Left ventricle myocardium inferior (tissue), 1 donor: ENCODE measurements around the gene SPHKAP. TPM values are rescaled to one million over a fixed set of nuclear protein-coding genes. Genes with fewer than 3 reads are reported as not detected.

Source experiments
- DNase-seq: peaks from one replicate; pipeline ENCODE4 v3.0.0-alpha.2; 2020
- H3K27ac ChIP-seq: fragments of 200-600 bp; replicated peaks from 2 replicates; pipeline ENCODE4 v1.8.0; 2021
- H3K27me3 ChIP-seq: fragments of 200-600 bp; 2 replicates; pipeline ENCODE4 v1.8.0; 2021; ENCODE audit warnings: low read depth
- H3K36me3 ChIP-seq: fragments of 200-600 bp; 2 replicates; pipeline ENCODE4 v1.8.0; 2021
- H3K4me1 ChIP-seq: fragments of 200-600 bp; 2 replicates; pipeline ENCODE4 v1.8.0; 2021
- H3K4me3 ChIP-seq: fragments of 200-600 bp; 2 replicates; pipeline ENCODE4 v1.8.0; 2021; ENCODE audit warnings: mild to moderate bottlenecking, moderate library complexity
- H3K9me3 ChIP-seq: fragments of 200-600 bp; replicated peaks from 2 replicates; pipeline ENCODE4 v1.8.0; 2021
- CTCF ChIP-seq: fragments of 200-600 bp; IDR thresholded peaks from 2 replicates; pipeline ENCODE4 v1.8.0; 2021; ENCODE audit warnings: antibody characterized with exemption, mild to moderate bottlenecking, borderline replicate concordance
- intact Hi-C: fragments of 100-400 bp; cut with micrococcal nuclease; formaldehyde crosslinking; loops from one replicate; pipeline ENCODE4 v1.11.0; 2022
- total RNA-seq: library from RNA; stranded (reverse); fragmentation: NEBNext Ultra II Directional; extraction: Animal tissue kit (Norgen Biotek cat#: 25700); gene quantifications from one replicate; pipeline ENCODE4 v1.2.1, GENCODE V29; 2021
- donor health status: DM: no; HTN: yes; CAD: no; lungs with severe emphysema.

Gene SPHKAP
- total RNA-seq, 1 donor from 2014 or later: 100 TPM

DNA sequence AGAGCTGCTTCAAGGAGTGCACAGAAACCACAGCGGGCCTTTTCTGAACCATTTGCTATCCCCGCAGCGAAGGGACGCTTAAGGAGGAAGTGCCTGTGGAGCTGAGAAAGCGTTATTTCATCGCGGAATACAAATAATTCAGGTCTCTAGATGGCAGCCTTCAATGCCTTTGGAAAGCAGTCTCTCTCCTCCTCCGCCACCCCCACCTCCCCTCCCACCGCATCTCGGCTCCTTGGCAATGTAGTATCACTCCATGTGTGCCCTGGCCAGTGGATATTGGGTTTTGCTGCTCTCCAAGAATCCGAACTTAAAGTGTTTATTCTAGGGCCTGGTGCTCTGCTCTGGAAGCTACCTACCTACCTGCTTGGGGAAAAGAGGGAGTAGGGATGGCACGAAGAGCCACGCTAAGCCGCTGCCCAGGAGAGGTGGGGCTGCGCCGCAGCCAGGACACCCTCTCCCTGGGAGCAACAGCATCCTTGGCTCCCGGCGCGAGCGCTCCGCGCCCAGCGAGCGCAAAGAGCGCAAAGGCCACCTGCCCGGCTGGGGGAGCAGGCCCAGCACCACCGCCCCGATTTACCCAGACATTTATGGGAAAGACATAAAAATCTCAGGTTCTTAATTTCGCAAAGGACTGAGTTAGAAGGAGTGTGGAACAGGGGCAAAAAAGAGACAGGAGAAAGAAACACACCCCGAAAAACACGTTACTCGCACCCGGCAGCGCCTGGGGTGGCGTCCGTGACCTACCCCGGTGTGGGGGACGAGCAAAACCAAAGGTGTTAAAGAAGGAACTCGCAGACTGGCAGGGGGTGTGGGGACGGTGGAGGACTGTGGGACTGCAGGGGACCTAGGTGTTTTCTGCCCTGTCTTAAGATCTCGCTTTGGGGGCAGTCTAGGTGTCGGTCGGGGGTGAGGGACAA, 1.0 kb downstream of the SPHKAP start:
- no peaks in the 10 kb centered on the region for H3K36me3 ChIP-seq
- peak overlapping the region; percentile 83 for H3K27ac ChIP-seq
- peak; percentile 47 for DNase-seq
- peaks cover 13% of the 10 kb centered on the region for H3K9me3 ChIP-seq
- TF ChIP-seq CTCF: no peak
- H3K4me1 ChIP-seq: peaks cover 5% of the 10 kb centered on the region
- H3K4me3 ChIP-seq: peak overlapping the region; percentile 71
- intact Hi-C loops: no loop called here
- peaks cover 24% of the 10 kb centered on the region for H3K27me3 ChIP-seq

GRCh38 chr2:228167290-228167689, 14.2 kb downstream of the SPHKAP start:
- H3K9me3 ChIP-seq: peaks cover 6% of the 10 kb centered on the region
- H3K4me3 ChIP-seq: no peak overlapping the region
- no peak for DNase-seq
- peaks cover 14% of the 10 kb centered on the region for H3K4me1 ChIP-seq
- no peak for TF ChIP-seq CTCF
- intact Hi-C loops: no loop called here
- no peaks in the 10 kb centered on the region for H3K27me3 ChIP-seq
- no peaks in the 10 kb centered on the region for H3K36me3 ChIP-seq
- H3K27ac ChIP-seq: no peak overlapping the region

- H3K27me3 ChIP-seq: no peaks in the 10 kb centered on the region
- intact Hi-C loops: no loop called here
- no peak for TF ChIP-seq CTCF
- no peaks in the 10 kb centered on the region for H3K36me3 ChIP-seq
- no peak for DNase-seq
- H3K9me3 ChIP-seq: peaks cover 6% of the 10 kb centered on the region
- H3K27ac ChIP-seq: no peak overlapping the region
- H3K4me3 ChIP-seq: no peak overlapping the region
- peaks cover 9% of the 10 kb centered on the region for H3K4me1 ChIP-seq
These were observed 16.8 kb downstream of the SPHKAP start for GRCh38 chr2:228164718-228165117.

DNA sequence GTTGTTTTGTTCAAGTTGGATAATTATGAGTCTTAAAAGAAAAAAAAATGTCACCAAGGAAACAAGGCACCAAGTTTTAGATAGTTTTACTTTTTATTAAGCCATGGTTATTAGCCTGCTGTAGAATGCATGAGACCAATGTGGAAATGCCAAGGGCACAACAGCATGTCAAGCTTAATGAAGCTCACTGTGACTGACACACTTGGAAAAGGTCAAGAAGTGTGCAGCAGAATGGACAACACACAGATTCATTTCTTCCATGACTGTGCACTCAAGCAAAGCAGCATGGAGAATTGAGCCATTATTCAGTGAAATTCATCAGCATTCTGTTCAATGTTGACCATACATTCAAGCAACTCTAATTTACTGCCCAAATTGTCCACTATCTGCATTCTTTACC, 23.6 kb downstream of the SPHKAP start:
- TF ChIP-seq CTCF: no peak
- Histone ChIP-seq H3K4me1 (peaks cover 9% of the 10 kb centered on the region), H3K9me3 (no peaks in the 10 kb centered on the region), H3K27me3 (no peaks in the 10 kb centered on the region), H3K27ac (no peak overlapping the region), H3K4me3 (no peak overlapping the region), H3K36me3 (no peaks in the 10 kb centered on the region)
- no peak for DNase-seq
- intact Hi-C loops: no loop called here

DNA sequence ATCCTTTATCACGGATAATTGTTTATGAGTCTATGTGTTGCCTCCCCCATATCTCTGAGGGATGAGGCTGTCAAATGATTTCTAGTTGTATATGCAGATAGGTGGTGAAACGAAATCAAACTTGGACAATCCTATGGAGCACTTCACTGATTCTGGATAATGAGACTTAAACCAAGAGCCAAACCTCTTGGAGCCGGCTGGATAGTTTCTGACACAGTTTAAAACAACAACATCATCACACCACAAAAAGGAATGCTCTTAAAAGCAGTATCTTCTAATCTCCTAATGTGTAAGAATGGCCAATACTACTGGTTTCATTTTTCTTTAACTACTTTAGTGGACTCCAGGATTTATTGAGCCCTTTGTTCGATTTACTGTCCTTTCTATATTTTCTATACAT, 36.5 kb downstream of the SPHKAP start:
- no peak for TF ChIP-seq CTCF
- Histone ChIP-seq H3K9me3 (no peaks in the 10 kb centered on the region), H3K4me1 (peaks cover 16% of the 10 kb centered on the region), H3K36me3 (peaks cover 2% of the 10 kb centered on the region), H3K27me3 (no peaks in the 10 kb centered on the region), H3K4me3 (no peak overlapping the region), H3K27ac (no peak overlapping the region)
- intact Hi-C loops: no loop called here
- no peak for DNase-seq
